Neural cell (in vitro differentiated cells): ENCODE data around the gene ZSCAN5A.

ENCODE experiments used
- EP300 ChIP-seq: fragments of 450-650 bp; conservative IDR thresholded peaks from 2 replicates; pipeline ENCODE4 v1.6.1; 2014; ENCODE audit warnings: antibody characterized with exemption, mild to moderate bottlenecking, moderate library complexity; ENCODE audit not compliant: poor library complexity, severe bottlenecking
- EZH2 ChIP-seq: fragments of 200-600, 300-800 bp; shearing (Covaris generic), sonication (generic); IDR thresholded peaks from 2 replicates; pipeline ENCODE4 v1.6.1; 2014; ENCODE audit warnings: antibody characterized with exemption, low read length, borderline replicate concordance, mild to moderate bottlenecking; ENCODE audit not compliant: insufficient read depth, poor library complexity, severe bottlenecking
- MXI1 ChIP-seq: fragments of 450-650 bp; conservative IDR thresholded peaks from 2 replicates; pipeline ENCODE4 v1.6.1; 2014; ENCODE audit warnings: antibody characterized with exemption, mild to moderate bottlenecking; ENCODE audit not compliant: poor library complexity, severe bottlenecking
- POLR2AphosphoS5 ChIP-seq: IDR thresholded peaks from 2 replicates; pipeline ENCODE4 v1.6.1; 2012
- RAD21 ChIP-seq: fragments of 450-650 bp; conservative IDR thresholded peaks from 2 replicates; pipeline ENCODE4 v1.6.1; 2014; ENCODE audit warnings: antibody characterized with exemption, mild to moderate bottlenecking, moderate library complexity
- REST ChIP-seq: IDR thresholded peaks from 2 replicates; pipeline ENCODE4 v1.6.1; 2012; ENCODE audit warnings: borderline replicate concordance
- SMC3 ChIP-seq: fragments of 450-650 bp; conservative IDR thresholded peaks from 2 replicates; pipeline ENCODE4 v1.6.1; 2014; ENCODE audit warnings: antibody characterized with exemption, mild to moderate bottlenecking, moderate library complexity; ENCODE audit not compliant: poor library complexity
- TAF1 ChIP-seq: IDR thresholded peaks from 2 replicates; pipeline ENCODE4 v1.6.1; 2012; ENCODE audit warnings: low read depth
- TF ChIP-seq, protein P1 (sequence below): fragments of 450-650 bp; IDR thresholded peaks from 2 replicates; pipeline ENCODE4 v1.5.1; 2014; ENCODE audit warnings: antibody characterized with exemption, mild to moderate bottlenecking, moderate library complexity; ENCODE audit not compliant: poor library complexity, severe bottlenecking

- TF ChIP-seq SMC3 (no peak), RAD21 (no peak), REST (no peak), POLR2AphosphoS5 (no peak), EZH2 (no peak), MXI1 (no peak), TAF1 (no peak), EP300 (no peak)
- TF ChIP-seq, protein P1, sequence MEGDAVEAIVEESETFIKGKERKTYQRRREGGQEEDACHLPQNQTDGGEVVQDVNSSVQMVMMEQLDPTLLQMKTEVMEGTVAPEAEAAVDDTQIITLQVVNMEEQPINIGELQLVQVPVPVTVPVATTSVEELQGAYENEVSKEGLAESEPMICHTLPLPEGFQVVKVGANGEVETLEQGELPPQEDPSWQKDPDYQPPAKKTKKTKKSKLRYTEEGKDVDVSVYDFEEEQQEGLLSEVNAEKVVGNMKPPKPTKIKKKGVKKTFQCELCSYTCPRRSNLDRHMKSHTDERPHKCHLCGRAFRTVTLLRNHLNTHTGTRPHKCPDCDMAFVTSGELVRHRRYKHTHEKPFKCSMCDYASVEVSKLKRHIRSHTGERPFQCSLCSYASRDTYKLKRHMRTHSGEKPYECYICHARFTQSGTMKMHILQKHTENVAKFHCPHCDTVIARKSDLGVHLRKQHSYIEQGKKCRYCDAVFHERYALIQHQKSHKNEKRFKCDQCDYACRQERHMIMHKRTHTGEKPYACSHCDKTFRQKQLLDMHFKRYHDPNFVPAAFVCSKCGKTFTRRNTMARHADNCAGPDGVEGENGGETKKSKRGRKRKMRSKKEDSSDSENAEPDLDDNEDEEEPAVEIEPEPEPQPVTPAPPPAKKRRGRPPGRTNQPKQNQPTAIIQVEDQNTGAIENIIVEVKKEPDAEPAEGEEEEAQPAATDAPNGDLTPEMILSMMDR = no peak
Observed at GRCh38 chr19:56310462-56310861, 4.2 kb downstream of the ZSCAN5A start.
